Activated CD4-positive, alpha-beta T cell treated with anti-CD3 and anti-CD28 coated beads, Interleukin-10, Interleukin-2, amounts not matched to agents 100 ng/mL and 50 ng/mL, durations not matched to agents 16 hours and 8 hours (primary cell): ENCODE data around the gene MROH2A.

Experiments
- DNase-seq: peaks from one replicate; pipeline ENCODE4 v3.0.0-alpha.2; 2020

The MROH2A gene

GRCh38 chr2:233821196-233821595, 43.1 kb downstream of the MROH2A start:
- DNase-seq: no peak

GRCh38 chr2:233821709-233822100, 43.6 kb downstream of the MROH2A start:
- DNase-seq: no peak

DNA sequence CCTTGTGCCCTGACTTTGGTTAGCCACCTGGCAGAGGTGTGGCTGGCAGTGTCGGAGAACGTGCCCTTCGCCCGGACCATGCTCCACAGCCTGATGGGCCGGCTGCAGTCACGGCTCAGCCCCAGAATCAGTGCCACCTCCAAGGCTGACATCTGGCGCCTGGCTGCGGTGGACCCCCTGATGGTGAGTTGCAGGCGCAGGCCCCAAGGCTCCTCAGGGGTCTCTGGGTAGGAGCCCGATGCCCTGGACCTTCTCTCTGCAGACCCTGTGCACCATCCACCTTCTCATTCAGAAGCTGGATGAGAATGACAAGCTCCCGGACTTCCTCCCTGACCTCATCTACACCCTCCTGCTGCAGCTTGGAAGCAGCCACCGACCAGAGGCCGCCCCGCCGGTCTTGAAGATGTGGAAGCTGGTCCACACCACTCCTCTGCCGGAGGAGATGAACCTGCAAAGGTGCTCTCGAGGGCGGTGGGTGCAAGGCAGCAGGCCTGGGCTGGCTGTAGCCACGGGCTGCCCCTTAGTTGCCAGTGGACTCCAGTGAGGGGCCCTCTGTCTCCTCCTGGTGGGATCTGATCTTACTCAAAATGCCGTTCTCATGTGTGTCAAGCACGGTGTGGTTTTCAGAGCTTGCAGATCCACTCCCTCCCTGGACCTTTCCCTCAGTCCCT, 44.1 kb downstream of the MROH2A start:
- no peak for DNase-seq

DNA sequence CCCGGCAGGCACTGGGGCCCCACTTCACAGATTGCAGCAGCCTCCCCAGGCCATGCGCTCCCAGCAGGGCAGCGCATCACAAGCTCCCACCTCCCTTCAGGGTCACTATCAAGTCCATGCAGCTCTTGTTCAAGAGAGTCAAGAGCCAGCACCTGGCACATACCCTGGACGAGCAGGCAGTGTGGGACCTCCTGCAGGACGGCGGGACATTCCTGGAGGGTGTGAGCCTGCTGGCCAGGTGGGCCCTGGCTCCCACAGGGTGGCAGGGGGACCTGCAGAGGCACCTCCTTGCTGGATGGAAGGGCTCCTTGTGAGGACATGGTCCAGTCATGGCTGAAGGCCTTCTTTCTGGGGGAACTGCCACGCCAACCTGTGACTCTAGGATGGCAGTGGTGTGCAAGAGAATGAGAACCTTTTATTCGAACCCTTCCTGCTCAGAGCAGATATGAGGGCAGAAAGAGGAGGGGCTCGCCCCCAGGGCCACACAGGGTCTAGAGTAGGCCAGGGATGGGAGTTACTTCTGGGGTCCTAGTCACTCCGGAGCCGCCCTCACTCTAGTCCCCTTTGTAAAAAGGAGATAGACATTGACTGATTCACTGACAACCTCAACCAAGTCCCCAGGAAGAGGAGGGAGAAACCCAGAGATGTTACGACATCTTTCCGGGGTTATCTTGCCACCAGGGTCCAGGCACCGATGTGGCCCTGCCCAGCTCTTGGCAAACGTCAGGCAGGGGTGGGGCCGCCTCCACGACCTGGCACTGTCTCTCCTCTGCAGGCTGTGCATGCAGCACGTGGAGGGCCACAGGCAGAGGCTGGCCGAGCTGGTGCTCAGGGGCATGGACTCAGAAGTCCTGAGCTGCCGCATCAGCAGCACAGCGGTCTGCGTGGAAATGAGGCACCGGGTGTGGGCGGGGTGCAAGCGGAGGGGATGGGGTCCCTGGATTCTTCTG, 44.9 kb downstream of the MROH2A start:
- DNase-seq: no peak

DNA sequence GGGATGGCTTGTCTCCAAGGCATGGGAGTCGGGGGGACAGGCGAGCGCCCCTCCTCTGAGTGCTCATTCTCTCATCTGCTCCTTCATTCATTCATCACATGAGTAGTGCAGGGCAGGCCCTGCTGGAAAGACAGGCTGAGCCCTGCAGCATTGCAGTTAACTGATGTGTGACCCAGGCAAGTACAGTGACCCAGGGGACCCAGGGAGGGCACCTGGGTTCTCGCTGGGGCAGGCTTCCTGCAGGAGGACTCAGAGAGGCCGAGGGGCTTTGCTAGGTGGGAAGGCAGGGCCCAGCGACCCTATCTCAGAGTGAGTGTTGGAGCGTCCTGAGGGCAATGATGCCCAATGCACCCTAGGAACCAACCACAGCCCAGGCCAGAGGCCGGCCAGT, 45.6 kb downstream of the MROH2A start:
- no peak for DNase-seq

GRCh38 chr2:233824373-233824772, 46.2 kb downstream of the MROH2A start:
- DNase-seq: no peak

- no peak for DNase-seq
Observed at GRCh38 chr2:233828546-233829192, 50.5 kb downstream of the MROH2A start.

GRCh38 chr2:233829193-233830110, 51.3 kb downstream of the MROH2A start:
- DNase-seq: no peak

- DNase-seq: no peak
Observed at GRCh38 chr2:233830111-233830802, 52.1 kb downstream of the MROH2A start.

- no peak for DNase-seq
Observed at GRCh38 chr2:233831011-233831721, 53.0 kb downstream of the MROH2A start.

- no peak for DNase-seq
Observed at GRCh38 chr2:233831861-233832260, 53.7 kb downstream of the MROH2A start.

- DNase-seq: no peak
Observed at GRCh38 chr2:233832414-233832813, 54.3 kb downstream of the MROH2A start.

- DNase-seq: no peak
Observed at GRCh38 chr2:233832869-233833311, 54.8 kb downstream of the MROH2A start.

DNA sequence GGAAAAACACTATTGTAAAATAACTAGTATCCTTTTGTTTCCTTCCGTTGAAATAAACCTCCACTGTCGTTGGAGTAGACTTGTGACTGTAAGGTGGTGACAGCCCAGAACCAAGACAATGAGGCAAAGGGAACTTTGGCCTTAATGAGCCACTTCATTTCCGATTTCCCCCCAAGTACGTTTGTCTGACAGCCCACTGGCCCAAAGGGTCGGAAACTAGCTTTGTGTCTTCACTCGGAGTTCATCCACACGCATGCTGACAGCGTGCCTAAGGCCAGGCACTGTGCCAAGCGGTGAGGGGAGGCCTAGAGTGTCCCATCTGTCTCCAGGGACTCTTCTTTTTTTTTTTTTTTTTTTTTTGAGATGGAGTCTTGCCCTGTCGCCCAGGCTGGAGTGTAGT, 55.2 kb downstream of the MROH2A start:
- DNase-seq: no peak

DNA sequence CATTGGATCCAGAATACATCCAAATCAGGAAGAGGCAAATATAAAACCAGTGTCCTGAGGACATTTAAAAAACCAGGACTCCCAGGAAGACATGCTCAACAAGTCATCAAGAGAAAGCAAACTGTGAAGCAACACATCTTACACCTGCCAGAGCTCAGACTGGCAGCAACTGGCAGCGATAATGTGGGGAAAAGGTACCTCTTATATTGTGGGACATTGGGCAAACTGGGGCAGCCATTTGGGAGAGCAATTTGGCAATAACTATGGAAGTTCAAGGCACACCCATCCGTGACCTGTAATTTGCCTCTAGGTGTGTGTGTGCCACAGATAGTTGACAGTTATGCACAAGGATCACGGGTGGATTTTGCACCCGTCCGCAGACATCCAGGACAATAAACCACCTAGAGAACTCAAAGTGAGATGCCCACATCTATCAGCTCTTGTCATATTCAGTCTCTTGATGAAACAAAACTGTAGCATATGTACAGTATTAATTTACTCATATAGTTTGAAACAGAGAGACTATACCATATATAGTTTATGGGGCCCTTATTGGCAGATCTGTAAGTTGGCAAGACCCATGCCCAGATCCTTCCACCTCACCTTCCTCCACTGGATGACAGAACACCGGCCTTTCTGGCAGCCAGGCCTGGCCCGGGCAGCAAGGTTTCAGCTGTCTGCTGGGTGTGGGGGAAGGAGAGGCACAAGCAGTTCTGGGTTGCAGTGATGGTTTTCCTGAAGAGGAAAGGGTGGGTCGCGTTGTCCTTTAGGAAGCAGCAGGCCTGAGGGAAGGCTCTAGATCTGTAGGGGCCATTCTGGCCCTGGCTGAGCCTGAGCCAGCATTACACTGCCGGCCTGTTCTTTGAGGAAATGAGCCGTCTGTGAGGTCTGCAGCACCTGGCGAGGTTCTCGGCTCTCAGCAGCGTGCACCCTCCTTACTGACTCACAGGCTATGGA, 57.4 kb downstream of the MROH2A start:
- DNase-seq: no peak

DNA sequence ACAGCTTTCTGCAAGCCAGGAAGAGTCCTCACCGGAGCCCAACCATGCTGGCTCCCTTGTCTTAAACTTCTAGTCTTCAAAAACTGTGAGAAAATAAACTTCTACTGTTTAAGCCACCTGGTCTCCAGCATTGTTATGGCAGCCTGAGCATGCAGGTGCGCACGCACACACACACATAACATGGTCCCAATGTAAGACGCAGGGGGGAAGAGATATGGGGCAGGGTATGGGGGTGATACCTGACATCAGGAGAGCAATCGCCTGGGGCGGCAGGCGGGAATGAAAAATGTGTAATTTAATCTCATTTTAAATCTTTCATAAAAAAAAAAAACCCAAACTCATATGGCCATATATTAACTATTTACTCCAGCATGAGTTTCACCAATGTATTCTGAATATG, 58.2 kb downstream of the MROH2A start:
- DNase-seq: no peak

- DNase-seq: no peak
Observed at GRCh38 chr2:233837694-233838229, 59.6 kb downstream of the MROH2A start.

DNA sequence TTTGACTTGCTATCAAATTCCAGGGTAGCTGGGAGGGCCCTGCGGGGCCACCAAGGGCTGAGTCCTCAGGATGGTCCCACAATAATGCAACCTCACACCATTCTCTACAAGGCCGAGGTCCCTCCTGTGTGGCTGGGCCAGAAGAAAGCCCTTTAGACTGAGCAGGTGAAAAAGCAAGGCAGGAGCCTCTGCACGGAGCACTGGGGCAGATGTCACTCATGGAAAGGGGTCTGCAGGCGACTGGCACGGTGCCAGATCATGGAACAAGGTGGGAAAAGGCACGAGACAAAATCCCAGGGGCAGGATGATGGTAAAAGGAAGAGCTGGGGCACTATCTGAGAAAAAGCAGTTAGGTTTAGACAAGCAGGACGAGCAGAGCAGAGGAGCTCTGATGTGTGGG, 60.1 kb downstream of the MROH2A start:
- no peak for DNase-seq

- DNase-seq: no peak
Observed at GRCh38 chr2:233838726-233839446, 60.8 kb downstream of the MROH2A start.
